CD14-positive monocyte (primary cell): ENCODE data around the gene HNRNPUL1. TPM values are rescaled to one million over a fixed set of nuclear protein-coding genes. Genes with fewer than 3 reads are reported as not detected.

Experiments used
- DNase-seq, 3 donors: peaks; one replicate each; pipeline ENCODE4 v3.0.0-alpha.2; 2011 to 2022
- H2AFZ ChIP-seq: 2 replicates; pipeline ENCODE4 v1.6.0; 2012; ENCODE audit warnings: mild to moderate bottlenecking, low read depth, low read length, inconsistent platforms; ENCODE audit not compliant: insufficient read depth, poor library complexity, severe bottlenecking
- H3K27ac ChIP-seq, 2 donors: 1 replicate in 1 of 2; 2 replicates in 1 of 2; pipeline ENCODE4 v1.5.1; 2012 to 2013; ENCODE audit warnings: low read length in 2 of 2, control low read depth in 1 of 2, inconsistent platforms in 1 of 2, low read depth in 1 of 2, mild to moderate bottlenecking in 1 of 2
- H3K27me3 ChIP-seq, 2 donors: one replicate each; pipeline versions ENCODE4 v1.6.0 to v1.6.1; 2011 to 2013; ENCODE audit warnings: low read length in 2 of 2; ENCODE audit not compliant: control insufficient read depth in 2 of 2, insufficient read depth in 2 of 2
- H3K36me3 ChIP-seq, 2 donors: replicated peaks in 1 of 2; 1 replicate in 1 of 2; 2 replicates in 1 of 2; pipeline versions ENCODE4 v1.5.1 to v1.6.1; 2012 to 2013; ENCODE audit warnings: low read length in 2 of 2, control low read depth in 1 of 2, inconsistent platforms in 1 of 2, mild to moderate bottlenecking in 1 of 2; ENCODE audit not compliant: insufficient read depth in 2 of 2, control insufficient read depth in 1 of 2
- H3K4me1 ChIP-seq, 2 donors: 1 replicate in 1 of 2; 2 replicates in 1 of 2; pipeline versions ENCODE4 v1.5.1 to v1.6.1; 2012 to 2013; ENCODE audit warnings: low read length in 2 of 2, control low read depth in 1 of 2, inconsistent platforms in 1 of 2, mild to moderate bottlenecking in 1 of 2, moderate library complexity in 1 of 2; ENCODE audit not compliant: insufficient read depth in 2 of 2, control insufficient read depth in 1 of 2
- H3K4me2 ChIP-seq: replicated peaks from 2 replicates; pipeline ENCODE3; 2012; ENCODE audit warnings: low read length, moderate library complexity, mild to moderate bottlenecking; ENCODE audit not compliant: poor library complexity, severe bottlenecking; ENCODE audit errors: extremely low read depth
- H3K4me3 ChIP-seq, 3 experiments: fragments of 200-600 bp in 1 of 3; sonication (generic) in 1 of 3; replicated peaks in 1 of 3; 1 replicate in 2 of 3; 2 replicates in 1 of 3; pipeline ENCODE4 v1.5.1; 2011 to 2013; ENCODE audit warnings: low read length in 3 of 3, mild to moderate bottlenecking in 3 of 3, control low read depth in 2 of 3, low read depth in 2 of 3, inconsistent platforms in 1 of 3, moderate library complexity in 1 of 3
- H3K79me2 ChIP-seq: 2 replicates; pipeline ENCODE4 v1.6.0; 2012; ENCODE audit warnings: mild to moderate bottlenecking, control low read depth, inconsistent platforms, low read length, moderate library complexity; ENCODE audit not compliant: insufficient read depth
- H3K9ac ChIP-seq: 2 replicates; pipeline ENCODE4 v1.6.0; 2017; ENCODE audit warnings: low read length, mild to moderate bottlenecking; ENCODE audit not compliant: insufficient read depth, poor library complexity, severe bottlenecking
- H3K9me3 ChIP-seq, 2 donors: replicated peaks in 1 of 2; 1 replicate in 1 of 2; 2 replicates in 1 of 2; pipeline versions ENCODE4 v1.5.1 to v1.6.1; 2012 to 2013; ENCODE audit warnings: low read length in 2 of 2, control low read depth in 1 of 2; ENCODE audit not compliant: control insufficient read depth in 1 of 2, insufficient read depth in 1 of 2
- H4K20me1 ChIP-seq: 2 replicates; pipeline ENCODE4 v1.6.0; 2012; ENCODE audit warnings: mild to moderate bottlenecking, low read length, control low read depth, moderate library complexity; ENCODE audit not compliant: insufficient read depth
- H3K27ac Mint-ChIP-seq, 7 donors: one replicate each; pipeline ENCODE4 v1.8.0; 2020; ENCODE audit warnings: mild to moderate bottlenecking in 7 of 7, mixed read lengths in 7 of 7, moderate library complexity in 6 of 7, inconsistent platforms in 2 of 7
- H3K27me3 Mint-ChIP-seq, 3 donors: one replicate each; pipeline ENCODE4 v1.8.0; 2021 to 2022; ENCODE audit warnings: low read depth in 3 of 3, mild to moderate bottlenecking in 3 of 3, mixed read lengths in 3 of 3, moderate library complexity in 3 of 3, inconsistent platforms in 1 of 3
- H3K36me3 Mint-ChIP-seq, 2 donors: one replicate each; pipeline ENCODE4 v1.8.0; 2020; ENCODE audit warnings: mixed read lengths in 2 of 2, inconsistent platforms in 1 of 2, mild to moderate bottlenecking in 1 of 2
- H3K4me1 Mint-ChIP-seq: one replicate; pipeline ENCODE4 v1.8.0; 2020; ENCODE audit warnings: mild to moderate bottlenecking, mixed read lengths
- H3K4me3 Mint-ChIP-seq, 2 donors: one replicate each; pipeline ENCODE4 v1.8.0; 2020; ENCODE audit warnings: mild to moderate bottlenecking in 2 of 2, mixed read lengths in 2 of 2, moderate library complexity in 1 of 2
- H3K9me3 Mint-ChIP-seq, 7 donors: one replicate each; pipeline ENCODE4 v1.8.0; 2020 to 2022; ENCODE audit warnings: mixed read lengths in 7 of 7, mild to moderate bottlenecking in 6 of 7, moderate library complexity in 6 of 7, inconsistent platforms in 2 of 7
- CTCF ChIP-seq: fragments of 200-600 bp; IDR thresholded peaks from one replicate; pipeline ENCODE4 v1.8.0; 2022; ENCODE audit warnings: antibody characterized with exemption, mild to moderate bottlenecking
- WGBS: methylation state at CpG from one replicate; pipeline ENCODE4 v1.1.5; 2013; ENCODE audit warnings: missing lambda C conversion rate; ENCODE audit not compliant: insufficient coverage; 5-methylcytosine and 5-hydroxymethylcytosine counted together
- intact Hi-C, 2 donors: fragments of 100-400 bp; cut with micrococcal nuclease; formaldehyde crosslinking; loops; one replicate each; pipeline versions ENCODE4 v1.15.0 to v1.15.1; 2023
- polyA plus RNA-seq, 3 donors: library from polyadenylated mRNA; depleted of rRNA in 1 of 3; unstranded in 2 of 3; stranded (reverse) in 1 of 3; fragments of 300-500 nt in 2 of 3; fragments of >200 nt in 1 of 3; fragmentation: Illumina TruSeq in 2 of 3; gene quantifications; 1 replicate in 2 of 3; 2 replicates in 1 of 3; pipeline ENCODE4 v1.2.3, GENCODE V29; 2012 to 2021

HNRNPUL1 gene
- polyA plus RNA-seq, 3 donors, result 22.6 to 55.3 (median 30.3) TPM

GRCh38 chr19:41310033-41310831, 46.1 kb downstream of the HNRNPUL1 start, which contains the start of gene CCDC97:
Gene CCDC97, plus strand, starts transcription at chr19:41310172. Its CDS starts 139 bp downstream, at chr19:41310311.
- peaks cover 0 to 3% (median 0%) of the 10 kb centered on the region in 7 donors for H3K9me3 Mint-ChIP-seq
- peak; percentile 84 to 87 (median 86) for DNase-seq
- H3K4me3 Mint-ChIP-seq, result peak within 1 kb of the TSS; percentile 95 to 99
- peak within 1 kb of the TSS; percentile 86 for H3K9ac ChIP-seq
- WGBS, result under 1% methylated on average over 37 of the region's 47 CpGs
- no peaks in the 10 kb centered on the region for H3K27me3 ChIP-seq
- intact Hi-C loops, result loop anchor here (2.0 to 5.0 kb wide), 2 partner anchors 15 to 338 kb away; no protein-coding TSS in a partner anchor
- peaks cover 50 to 64% of the 10 kb centered on the region in 2 donors for H3K4me1 ChIP-seq
- H3K36me3 Mint-ChIP-seq, result peaks cover 40 to 59% of the 10 kb centered on the region in 2 donors
- peaks cover 69% of the 10 kb centered on the region for H3K4me1 Mint-ChIP-seq
- H2AFZ ChIP-seq, result peak within 1 kb of the TSS; percentile 82
- no peak for TF ChIP-seq CTCF
- peaks cover 51% of the 10 kb centered on the region for H4K20me1 ChIP-seq
- H3K27ac Mint-ChIP-seq, result peak within 1 kb of the TSS; percentile 97 to 100 (median 99)
- H3K27me3 Mint-ChIP-seq, result no peaks in the 10 kb centered on the region
- peaks cover 58% of the 10 kb centered on the region for H3K79me2 ChIP-seq
- peak within 1 kb of the TSS; percentile 83 for H3K4me2 ChIP-seq
- H3K27ac ChIP-seq, result peak within 1 kb of the TSS; percentile 83 to 95
- H3K4me3 ChIP-seq, result peak within 1 kb of the TSS; percentile 84 to 85 (median 85)
- peaks cover 24 to 47% of the 10 kb centered on the region in 2 donors for H3K36me3 ChIP-seq
- H3K9me3 ChIP-seq, result no peaks in the 10 kb centered on the region

- Histone ChIP-seq H3K4me3 (peak overlapping the region in 2 of 3 experiments; percentile 84 to 85), H3K36me3 (peaks cover 21 to 46% of the 10 kb centered on the region in 2 donors), H2AFZ (no peak overlapping the region), H3K27me3 (no peaks in the 10 kb centered on the region), H3K4me1 (peaks cover 47 to 56% of the 10 kb centered on the region in 2 donors), H3K79me2 (peaks cover 63% of the 10 kb centered on the region), H3K4me2 (peak overlapping the region; percentile 83), H4K20me1 (peaks cover 53% of the 10 kb centered on the region), H3K9ac (peak overlapping the region; percentile 86), H3K9me3 (no peaks in the 10 kb centered on the region), H3K27ac (peak overlapping the region in 1 of 2 donors; percentile 95)
- no peak for TF ChIP-seq CTCF
- H3K4me3 Mint-ChIP-seq, result peak overlapping the region in 1 of 2 donors; percentile 95
- 100% methylated on average over 2 of the region's 5 CpGs for WGBS
- intact Hi-C loops, result loop anchor here (2.0 to 5.0 kb wide), 2 partner anchors 14 to 339 kb away; no protein-coding TSS in a partner anchor
- peaks cover 66% of the 10 kb centered on the region for H3K4me1 Mint-ChIP-seq
- H3K9me3 Mint-ChIP-seq, result peaks cover 0 to 3% (median 0%) of the 10 kb centered on the region in 7 donors
- no peaks in the 10 kb centered on the region for H3K27me3 Mint-ChIP-seq
- peak overlapping the region in 2 of 7 donors; percentile 41 to 98 for H3K27ac Mint-ChIP-seq
- peaks cover 36 to 56% of the 10 kb centered on the region in 2 donors for H3K36me3 Mint-ChIP-seq
- no peak for DNase-seq
These were observed 46.9 kb downstream of the HNRNPUL1 start for GRCh38 chr19:41311072-41311471.
